Measurements from ENCODE around the gene GRID2. TPM values are rescaled to one million over a fixed set of nuclear protein-coding genes. Genes with fewer than 3 reads are reported as not detected.
A peak's percentile ranks its signal among the peaks of the same experiment; 100 is the strongest.

Gene GRID2
- total RNA-seq, 1 donor, result not detected

DNA sequence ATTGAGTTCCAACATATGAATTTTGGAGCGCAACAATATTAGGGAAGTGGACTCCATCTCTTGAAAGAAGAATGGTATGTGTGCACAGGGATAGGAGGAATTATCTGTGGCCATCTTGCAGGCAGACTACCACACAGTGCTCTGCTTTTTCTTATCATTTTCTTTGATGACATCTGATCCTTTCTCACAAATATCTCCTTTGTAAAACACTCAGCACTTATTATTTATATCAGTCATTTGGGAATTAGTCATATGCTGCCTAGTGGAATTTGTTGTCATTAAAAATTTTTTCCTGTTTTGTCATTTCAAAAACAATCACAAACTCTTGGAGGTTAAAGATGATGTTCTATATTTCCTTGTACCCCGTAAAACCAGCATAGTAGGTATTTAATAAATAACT lies 1080.5 kb downstream of the GRID2 start:
- no peak for TF ChIP-seq CTCF (IDR thresholded peaks at IDR 0.05; ENCODE audit: insufficient read depth, low read depth, low read length)
- DNase-seq (ENCODE audit: low read depth), result no peak
- no peak overlapping the region for H3K4me3 ChIP-seq (ENCODE audit: low read depth, low read length)

DNA sequence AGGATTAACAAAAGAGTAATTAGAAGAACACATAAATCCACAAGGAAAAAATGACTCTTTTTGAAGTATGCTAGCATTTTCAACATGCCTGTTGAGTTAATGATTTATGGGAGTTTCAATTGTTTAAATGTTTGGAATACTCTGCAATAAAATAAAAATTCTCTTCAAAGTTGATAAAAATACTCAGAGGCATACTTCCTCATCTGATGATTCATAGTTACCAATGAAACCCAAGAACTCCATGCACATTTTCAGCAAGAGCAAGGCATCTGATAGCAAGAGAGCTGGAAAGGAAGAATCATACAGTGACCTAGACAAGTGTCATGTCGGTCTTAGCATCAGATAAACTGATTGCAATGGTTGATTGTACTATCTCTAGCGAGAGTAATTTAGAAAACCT lies 1081.1 kb downstream of the GRID2 start:
- no peak overlapping the region for H3K4me3 ChIP-seq (ENCODE audit: low read depth, low read length)
- TF ChIP-seq CTCF (IDR thresholded peaks at IDR 0.05; ENCODE audit: insufficient read depth, low read depth, low read length), result no peak
- peak; percentile 10 for DNase-seq (ENCODE audit: low read depth)

DNA sequence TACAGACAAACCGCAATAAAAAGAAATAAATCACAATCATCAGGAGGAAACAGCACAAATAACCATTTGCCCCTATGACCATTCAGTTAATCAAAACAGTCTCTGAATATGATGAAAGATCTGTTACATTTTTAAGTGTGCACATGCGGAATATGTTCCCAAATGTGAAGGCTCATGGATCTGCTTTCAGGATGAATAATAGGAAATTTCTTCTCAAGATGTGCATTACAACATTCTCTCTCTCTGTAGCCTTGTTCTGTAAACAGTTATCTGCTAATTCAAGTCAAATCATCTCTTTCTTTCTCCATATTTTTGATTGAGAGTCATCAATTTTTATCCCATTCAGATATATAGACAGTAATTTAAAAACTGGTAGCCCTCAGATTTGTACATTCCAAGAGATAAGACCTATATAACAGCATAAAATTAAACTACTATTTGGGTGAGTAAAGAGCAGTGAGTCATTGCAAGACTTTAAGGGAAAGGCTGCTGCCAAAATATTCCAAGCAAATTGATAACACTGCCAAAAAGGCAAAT lies 1090.8 kb downstream of the GRID2 start:
- no peak overlapping the region for H3K4me3 ChIP-seq (ENCODE audit: low read depth, low read length)
- DNase-seq (ENCODE audit: low read depth), result peak; percentile 8
- TF ChIP-seq CTCF (IDR thresholded peaks at IDR 0.05; ENCODE audit: insufficient read depth, low read depth, low read length), result no peak

- peak; percentile 21 for DNase-seq (ENCODE audit: low read depth)
These were observed 1092.5 kb downstream of the GRID2 start for GRCh38 chr4:93396272-93396671.

DNA sequence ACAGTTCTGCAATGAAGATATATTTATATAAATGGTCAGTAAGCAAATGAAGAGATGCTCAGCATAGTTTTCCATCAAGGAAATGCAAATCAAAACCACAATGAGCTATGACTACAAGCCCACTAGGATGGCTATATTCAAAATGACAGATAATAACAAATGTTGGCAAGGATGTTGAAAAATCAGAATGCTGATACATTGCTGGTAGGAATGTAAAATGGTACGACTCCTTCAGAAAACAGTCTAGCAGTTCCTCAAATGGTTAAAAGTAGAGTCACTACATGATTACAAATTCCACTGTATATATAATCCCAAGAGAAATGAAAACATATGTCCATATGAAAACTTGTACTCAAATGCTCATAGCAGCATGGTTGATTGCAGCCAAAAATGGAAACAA lies 1099.8 kb downstream of the GRID2 start:
- no peak for TF ChIP-seq CTCF (IDR thresholded peaks at IDR 0.05; ENCODE audit: insufficient read depth, low read depth, low read length)
- no peak for DNase-seq (ENCODE audit: low read depth)
- no peak overlapping the region for H3K4me3 ChIP-seq (ENCODE audit: low read depth, low read length)

More at GRCh38 chr4:93396272-93396671, 1092.5 kb downstream of the GRID2 start:
- no peak overlapping the region for H3K4me3 ChIP-seq (ENCODE audit: low read depth, low read length)
- no peak for TF ChIP-seq CTCF (IDR thresholded peaks at IDR 0.05; ENCODE audit: insufficient read depth, low read depth, low read length)

GRCh38 chr4:93407493-93408275 lies 1103.9 kb downstream of the GRID2 start:
- H3K4me3 ChIP-seq (ENCODE audit: low read depth, low read length), result no peak overlapping the region
- DNase-seq (ENCODE audit: low read depth), result no peak
- no peak for TF ChIP-seq CTCF (IDR thresholded peaks at IDR 0.05; ENCODE audit: insufficient read depth, low read depth, low read length)
